ENCODE data around the gene TTC38.

The TTC38 gene

GRCh38 chr22:46267431-46268279 is at the start of gene TTC38:
TTC38 (plus strand) TSS chr22:46268008; CDS start chr22:46268040, 32 bp downstream.
- Histone ChIP-seq H3K4me1 (ENCODE audit: insufficient read depth, low read length) (no peaks in the 10 kb centered on the region), H3K36me3 (ENCODE audit: insufficient read depth, low read length) (no peaks in the 10 kb centered on the region), H3K9me3 (ENCODE audit: control insufficient read depth, insufficient read depth, low read length) (no peaks in the 10 kb centered on the region; the same call in 1 of the 2 replicates), H3K9ac (ENCODE audit: low read depth, low read length) (peak within 1 kb of the TSS; percentile 71; the same call in 1 of the 2 replicates)

GRCh38 chr22:46219636-46220035 is 48.2 kb upstream of the TTC38 start:
- no peaks in the 10 kb centered on the region for H3K4me1 ChIP-seq (ENCODE audit: insufficient read depth, low read length)
- H3K9me3 ChIP-seq (ENCODE audit: control insufficient read depth, insufficient read depth, low read length) = no peaks in the 10 kb centered on the region
- no peaks in the 10 kb centered on the region for H3K36me3 ChIP-seq (ENCODE audit: insufficient read depth, low read length)
- no peak overlapping the region for H3K9ac ChIP-seq (ENCODE audit: low read depth, low read length)

GRCh38 chr22:46220921-46221320 is 46.9 kb upstream of the TTC38 start:
- no peaks in the 10 kb centered on the region for H3K9me3 ChIP-seq (ENCODE audit: control insufficient read depth, insufficient read depth, low read length)
- no peak overlapping the region for H3K9ac ChIP-seq (ENCODE audit: low read depth, low read length)
- no peaks in the 10 kb centered on the region for H3K4me1 ChIP-seq (ENCODE audit: insufficient read depth, low read length)
- no peaks in the 10 kb centered on the region for H3K36me3 ChIP-seq (ENCODE audit: insufficient read depth, low read length)

- H3K4me1 ChIP-seq (ENCODE audit: insufficient read depth, low read length) = no peaks in the 10 kb centered on the region
- no peak overlapping the region for H3K9ac ChIP-seq (ENCODE audit: low read depth, low read length)
- H3K36me3 ChIP-seq (ENCODE audit: insufficient read depth, low read length) = no peaks in the 10 kb centered on the region
- H3K9me3 ChIP-seq (ENCODE audit: control insufficient read depth, insufficient read depth, low read length) = no peaks in the 10 kb centered on the region
Measured at GRCh38 chr22:46224044-46224897, 43.5 kb upstream of the TTC38 start.

GRCh38 chr22:46224898-46225290 is 42.9 kb upstream of the TTC38 start:
- no peaks in the 10 kb centered on the region for H3K9me3 ChIP-seq (ENCODE audit: control insufficient read depth, insufficient read depth, low read length)
- H3K9ac ChIP-seq (ENCODE audit: low read depth, low read length) = no peak overlapping the region
- no peaks in the 10 kb centered on the region for H3K4me1 ChIP-seq (ENCODE audit: insufficient read depth, low read length)
- H3K36me3 ChIP-seq (ENCODE audit: insufficient read depth, low read length) = no peaks in the 10 kb centered on the region

- no peaks in the 10 kb centered on the region for H3K36me3 ChIP-seq (ENCODE audit: insufficient read depth, low read length)
- H3K9me3 ChIP-seq (ENCODE audit: control insufficient read depth, insufficient read depth, low read length) = no peaks in the 10 kb centered on the region
- H3K9ac ChIP-seq (ENCODE audit: low read depth, low read length) = no peak overlapping the region
- no peaks in the 10 kb centered on the region for H3K4me1 ChIP-seq (ENCODE audit: insufficient read depth, low read length)
Measured at GRCh38 chr22:46225631-46226030, 42.2 kb upstream of the TTC38 start.

- no peaks in the 10 kb centered on the region for H3K36me3 ChIP-seq (ENCODE audit: insufficient read depth, low read length)
- H3K9ac ChIP-seq (ENCODE audit: low read depth, low read length) = no peak overlapping the region
- no peaks in the 10 kb centered on the region for H3K4me1 ChIP-seq (ENCODE audit: insufficient read depth, low read length)
- no peaks in the 10 kb centered on the region for H3K9me3 ChIP-seq (ENCODE audit: control insufficient read depth, insufficient read depth, low read length)
Measured at GRCh38 chr22:46226577-46226976, 41.2 kb upstream of the TTC38 start.

- no peaks in the 10 kb centered on the region for H3K4me1 ChIP-seq (ENCODE audit: insufficient read depth, low read length)
- no peaks in the 10 kb centered on the region for H3K36me3 ChIP-seq (ENCODE audit: insufficient read depth, low read length)
- H3K9ac ChIP-seq (ENCODE audit: low read depth, low read length) = no peak overlapping the region
- no peaks in the 10 kb centered on the region for H3K9me3 ChIP-seq (ENCODE audit: control insufficient read depth, insufficient read depth, low read length)
Measured at GRCh38 chr22:46229701-46230100, 38.1 kb upstream of the TTC38 start.

GRCh38 chr22:46230262-46230901 is 37.4 kb upstream of the TTC38 start:
- Histone ChIP-seq H3K9ac (ENCODE audit: low read depth, low read length) (no peak overlapping the region), H3K36me3 (ENCODE audit: insufficient read depth, low read length) (no peaks in the 10 kb centered on the region), H3K9me3 (ENCODE audit: control insufficient read depth, insufficient read depth, low read length) (no peaks in the 10 kb centered on the region), H3K4me1 (ENCODE audit: insufficient read depth, low read length) (no peaks in the 10 kb centered on the region)

- no peaks in the 10 kb centered on the region; the same call in 1 of the 2 replicates for H3K9me3 ChIP-seq (ENCODE audit: control insufficient read depth, insufficient read depth, low read length)
- H3K9ac ChIP-seq (ENCODE audit: low read depth, low read length) = no peak overlapping the region
- no peaks in the 10 kb centered on the region for H3K36me3 ChIP-seq (ENCODE audit: insufficient read depth, low read length)
- no peaks in the 10 kb centered on the region for H3K4me1 ChIP-seq (ENCODE audit: insufficient read depth, low read length)
Measured at GRCh38 chr22:46233231-46233630, 34.6 kb upstream of the TTC38 start.

GRCh38 chr22:46234969-46235368 is 32.8 kb upstream of the TTC38 start:
- Histone ChIP-seq H3K9me3 (ENCODE audit: control insufficient read depth, insufficient read depth, low read length) (no peaks in the 10 kb centered on the region; the same call in 1 of the 2 replicates), H3K36me3 (ENCODE audit: insufficient read depth, low read length) (no peaks in the 10 kb centered on the region), H3K9ac (ENCODE audit: low read depth, low read length) (no peak overlapping the region), H3K4me1 (ENCODE audit: insufficient read depth, low read length) (no peaks in the 10 kb centered on the region)

- Histone ChIP-seq H3K9me3 (ENCODE audit: control insufficient read depth, insufficient read depth, low read length) (no peaks in the 10 kb centered on the region; the same call in 1 of the 2 replicates), H3K4me1 (ENCODE audit: insufficient read depth, low read length) (no peaks in the 10 kb centered on the region), H3K9ac (ENCODE audit: low read depth, low read length) (no peak overlapping the region), H3K36me3 (ENCODE audit: insufficient read depth, low read length) (no peaks in the 10 kb centered on the region)
Measured at GRCh38 chr22:46237453-46238124, 30.2 kb upstream of the TTC38 start.

- H3K36me3 ChIP-seq (ENCODE audit: insufficient read depth, low read length) = no peaks in the 10 kb centered on the region
- no peaks in the 10 kb centered on the region for H3K4me1 ChIP-seq (ENCODE audit: insufficient read depth, low read length)
- no peak overlapping the region for H3K9ac ChIP-seq (ENCODE audit: low read depth, low read length)
Measured at GRCh38 chr22:46238541-46238940, 29.3 kb upstream of the TTC38 start.

More at GRCh38 chr22:46238541-46238940, 29.3 kb upstream of the TTC38 start:
- H3K9me3 ChIP-seq (ENCODE audit: control insufficient read depth, insufficient read depth, low read length) = no peaks in the 10 kb centered on the region; the same call in 1 of the 2 replicates
